Urinary bladder (tissue), 4 donors: ENCODE data around the gene CRISP1. TPM values are rescaled to one million over a fixed set of nuclear protein-coding genes. Genes with fewer than 3 reads are reported as not detected.
"Not testable (repeated sequence)": the region's sequence is repeated elsewhere in the genome, so short reads cannot be mapped to it uniquely, and the experiment has no call there.

Source experiments
- DNase-seq: peaks from one replicate; pipeline ENCODE4 v3.0.0-alpha.2; 2015; ENCODE audit errors: extremely low spot score
- H3K27ac ChIP-seq: one replicate; pipeline ENCODE4 v1.5.1; 2013; ENCODE audit warnings: low read depth, mild to moderate bottlenecking, moderate library complexity
- H3K36me3 ChIP-seq: one replicate; pipeline ENCODE4 v1.6.1; 2013; ENCODE audit warnings: mild to moderate bottlenecking, moderate library complexity; ENCODE audit not compliant: insufficient read depth
- H3K4me1 ChIP-seq: one replicate; pipeline ENCODE4 v1.6.1; 2013; ENCODE audit warnings: mild to moderate bottlenecking, moderate library complexity; ENCODE audit not compliant: insufficient read depth
- H3K4me3 ChIP-seq: one replicate; pipeline ENCODE4 v1.5.1; 2013; ENCODE audit warnings: low read depth, low read length
- WGBS: extraction: QIAGEN DNeasy Blood & Tissue Kit; methylation state at CpG from one replicate; pipeline ENCODE4 v1.1.7; 2013; 5-methylcytosine and 5-hydroxymethylcytosine counted together
- polyA plus RNA-seq: library from polyadenylated mRNA; stranded (reverse); fragments of 200-250 nt; gene quantifications from one replicate; pipeline ENCODE4 v1.2.3, GENCODE V29; 2013
- total RNA-seq: library from RNA; depleted of rRNA; stranded (reverse); fragments of >200 nt; gene quantifications from one replicate; pipeline ENCODE4 v1.2.3, GENCODE V29; 2014
- donor health status: healthy with polysubstance abuse.
- donor health status: healthy.

Gene CRISP1
- not detected for total RNA-seq
- polyA plus RNA-seq = not detected

DNA sequence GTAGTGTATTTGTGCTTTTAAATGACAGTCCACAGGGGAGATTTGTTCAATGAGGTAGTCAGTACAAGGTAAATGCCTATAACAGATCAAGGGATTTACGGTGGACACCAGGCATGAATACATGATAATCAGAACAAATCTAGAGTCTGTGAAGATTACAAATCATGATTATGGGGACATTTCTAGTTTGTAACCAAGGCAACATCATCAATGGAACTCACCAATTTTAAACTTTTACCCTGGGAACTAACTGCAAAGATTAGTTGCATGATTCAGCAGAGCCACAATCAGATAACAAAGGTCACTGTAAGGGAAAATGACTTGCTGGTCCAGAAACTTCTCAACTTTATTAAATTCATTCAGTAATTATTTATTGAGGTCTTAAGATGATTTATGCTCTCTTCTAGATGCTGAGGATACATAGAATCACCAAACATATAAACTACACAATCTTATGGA is at the start of gene CRISP1:
Gene CRISP1, minus strand, starts transcription at position 51 of the 459 bp plus-strand sequence. CDS start 9,135 bp downstream, outside the sequence.
- H3K36me3 ChIP-seq = no peaks in the 10 kb centered on the region
- no peak within 1 kb of the TSS for H3K4me3 ChIP-seq
- H3K27ac ChIP-seq = no peak within 1 kb of the TSS
- DNase-seq = no peak
- H3K4me1 ChIP-seq = no peaks in the 10 kb centered on the region
- 72% methylated on average over 1 of the region's 1 CpG for WGBS

- no peak for DNase-seq
These were observed 48.7 kb upstream of the CRISP1 start for GRCh38 chr6:49915035-49915434.

GRCh38 chr6:49913636-49914375 is 47.5 kb upstream of the CRISP1 start:
- H3K4me1 ChIP-seq = no peaks in the 10 kb centered on the region
- no peaks in the 10 kb centered on the region for H3K36me3 ChIP-seq
- no peak for DNase-seq
- WGBS = 56% methylated on average over 6 of the region's 6 CpGs
- no peak overlapping the region for H3K27ac ChIP-seq
- no peak overlapping the region for H3K4me3 ChIP-seq

More at GRCh38 chr6:49915035-49915434, 48.7 kb upstream of the CRISP1 start:
- H3K4me1 ChIP-seq = no peaks in the 10 kb centered on the region
- no peak overlapping the region for H3K4me3 ChIP-seq
- no peaks in the 10 kb centered on the region for H3K36me3 ChIP-seq
- 11% methylated on average over 3 of the region's 3 CpGs for WGBS
- H3K27ac ChIP-seq = no peak overlapping the region

- Histone ChIP-seq H3K4me3 (no peak overlapping the region), H3K27ac (no peak overlapping the region), H3K36me3 (no peaks in the 10 kb centered on the region), H3K4me1 (no peaks in the 10 kb centered on the region)
- no peak for DNase-seq
- 71% methylated on average over 1 of the region's 1 CpG for WGBS
These were observed 45.9 kb upstream of the CRISP1 start for GRCh38 chr6:49912196-49912595.

DNA sequence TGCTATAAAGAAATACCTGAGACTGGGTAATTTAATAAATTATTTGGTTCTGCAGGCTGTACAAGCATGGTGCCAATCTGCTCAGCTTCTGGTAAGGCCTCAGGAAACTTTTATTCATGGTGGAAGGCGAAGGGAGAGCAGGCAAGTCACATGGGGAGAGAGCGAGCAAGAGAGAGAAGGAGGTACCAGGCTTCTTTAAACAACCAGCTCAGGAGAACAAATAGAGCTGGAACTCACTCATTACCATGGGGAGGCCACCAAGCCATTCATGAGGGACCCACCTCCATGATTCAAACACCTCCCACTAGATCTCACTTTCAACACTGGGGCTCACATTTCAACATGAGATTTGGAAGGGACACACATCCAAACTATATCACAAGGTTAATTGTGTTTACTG is 44.9 kb upstream of the CRISP1 start:
- no peak overlapping the region for H3K4me3 ChIP-seq
- no peaks in the 10 kb centered on the region for H3K36me3 ChIP-seq
- WGBS = 73% methylated on average over 2 of the region's 2 CpGs
- H3K4me1 ChIP-seq = no peaks in the 10 kb centered on the region
- no peak overlapping the region for H3K27ac ChIP-seq
- DNase-seq = no peak

DNA sequence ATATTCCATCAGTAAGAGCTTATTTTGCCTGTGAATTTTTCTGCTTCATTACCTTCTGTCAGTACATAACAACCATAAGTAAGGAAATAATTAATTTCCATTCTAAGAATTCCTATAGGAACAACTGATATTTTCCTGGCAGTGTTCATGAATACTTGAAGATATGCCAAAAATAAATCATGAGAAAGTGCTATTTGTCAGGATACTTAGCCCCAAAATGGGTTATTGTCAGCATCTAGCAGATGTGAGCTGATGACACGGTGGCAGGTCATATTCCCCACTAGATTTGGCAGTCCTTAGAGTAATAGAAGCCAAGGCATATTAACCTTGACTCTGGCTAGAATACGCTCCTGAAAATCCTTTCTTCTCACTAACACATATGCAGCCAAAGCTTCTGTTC is 43.2 kb upstream of the CRISP1 start:
- no peaks in the 10 kb centered on the region for H3K36me3 ChIP-seq
- 42% methylated on average over 2 of the region's 2 CpGs for WGBS
- H3K4me1 ChIP-seq = no peaks in the 10 kb centered on the region
- H3K4me3 ChIP-seq = no peak overlapping the region
- DNase-seq = no peak
- no peak overlapping the region for H3K27ac ChIP-seq

- DNase-seq = no peak
- H3K27ac ChIP-seq = no peak overlapping the region
- H3K4me3 ChIP-seq = no peak overlapping the region
- H3K4me1 ChIP-seq = no peaks in the 10 kb centered on the region
- H3K36me3 ChIP-seq = no peaks in the 10 kb centered on the region
- WGBS = 33% methylated on average over 1 of the region's 1 CpG
These were observed 40.2 kb upstream of the CRISP1 start for GRCh38 chr6:49906526-49906925.

- no peak overlapping the region for H3K27ac ChIP-seq
- 27% methylated on average over 2 of the region's 2 CpGs for WGBS
- H3K4me1 ChIP-seq = no peaks in the 10 kb centered on the region
- no peaks in the 10 kb centered on the region for H3K36me3 ChIP-seq
- DNase-seq = no peak
- H3K4me3 ChIP-seq = no peak overlapping the region
These were observed 39.0 kb upstream of the CRISP1 start for GRCh38 chr6:49905296-49905695.

DNA sequence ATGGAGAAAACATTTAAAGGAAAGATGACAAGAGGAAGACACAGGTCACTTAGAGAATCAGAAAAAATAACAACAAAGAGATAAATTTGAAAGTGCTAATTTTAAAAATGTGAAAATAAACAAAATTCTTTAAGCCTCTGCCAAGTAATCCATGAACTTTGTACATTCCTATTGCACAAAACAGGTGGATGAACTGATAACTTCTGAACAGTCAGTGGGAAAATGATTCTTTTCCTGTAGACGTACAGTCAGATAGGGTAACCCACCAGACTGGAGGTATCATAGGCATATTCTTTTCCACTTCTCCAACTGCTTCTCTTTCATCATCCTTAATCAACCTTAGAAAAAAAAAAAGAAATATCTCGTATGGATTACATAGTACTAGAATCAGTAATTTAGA is 36.5 kb upstream of the CRISP1 start:
- Histone ChIP-seq H3K27ac (no peak overlapping the region), H3K4me1 (no peaks in the 10 kb centered on the region), H3K36me3 (no peaks in the 10 kb centered on the region), H3K4me3 (no peak overlapping the region)
- WGBS = 63% methylated on average over 2 of the region's 2 CpGs
- no peak for DNase-seq

GRCh38 chr6:49898904-49899566 is 32.7 kb upstream of the CRISP1 start:
- no peaks in the 10 kb centered on the region for H3K36me3 ChIP-seq
- no peaks in the 10 kb centered on the region for H3K4me1 ChIP-seq
- no peak overlapping the region for H3K4me3 ChIP-seq
- no peak overlapping the region for H3K27ac ChIP-seq
- DNase-seq = no peak

GRCh38 chr6:49895553-49895952 is 29.2 kb upstream of the CRISP1 start:
- not testable (repeated sequence) for H3K4me1 ChIP-seq, H3K4me3 ChIP-seq, DNase-seq, H3K36me3 ChIP-seq, H3K27ac ChIP-seq

DNA sequence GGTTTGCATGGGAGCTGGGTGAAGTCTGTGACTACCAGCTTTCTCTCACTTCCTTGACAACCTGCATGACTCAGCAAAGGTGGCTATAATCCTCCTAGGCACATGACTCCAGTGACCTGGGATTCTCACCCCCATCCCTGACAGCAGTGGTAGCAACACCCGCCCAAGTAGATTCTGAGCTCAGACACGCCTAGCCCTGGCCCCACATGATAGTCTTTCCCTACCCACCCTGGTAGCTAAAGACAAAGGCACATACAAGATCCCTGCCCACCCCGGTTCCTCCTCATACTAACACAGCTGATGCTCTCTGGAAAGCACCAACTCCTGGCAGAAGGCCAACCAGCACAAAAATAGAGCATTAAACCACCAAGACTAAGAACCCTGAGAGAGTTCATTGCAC is 25.9 kb upstream of the CRISP1 start:
- H3K4me3 ChIP-seq = no peak overlapping the region
- H3K36me3 ChIP-seq = no peaks in the 10 kb centered on the region
- no peak for DNase-seq
- no peak overlapping the region for H3K27ac ChIP-seq
- no peaks in the 10 kb centered on the region for H3K4me1 ChIP-seq
- WGBS = 72% methylated on average over 3 of the region's 3 CpGs

DNA sequence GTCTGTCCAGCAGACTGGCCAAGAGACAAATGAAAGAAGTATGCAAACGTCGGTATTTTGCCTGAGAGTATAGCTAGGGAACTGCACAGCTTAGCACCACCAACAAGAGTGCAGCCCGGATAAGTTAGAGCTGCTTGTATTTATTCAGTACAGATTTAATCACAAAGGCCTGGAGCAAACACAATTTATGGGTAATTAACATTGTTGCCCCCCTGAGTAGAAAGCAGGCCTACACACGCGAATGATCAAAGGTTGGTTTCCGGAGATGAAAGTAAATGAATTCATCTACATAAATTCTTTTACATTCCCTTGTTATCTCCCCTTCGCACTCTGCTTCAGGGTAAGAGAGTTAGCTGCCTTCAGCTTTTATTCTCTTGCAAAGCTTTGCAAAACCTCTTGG is 24.7 kb upstream of the CRISP1 start:
- no peaks in the 10 kb centered on the region for H3K4me1 ChIP-seq
- no peak for DNase-seq
- H3K36me3 ChIP-seq = no peaks in the 10 kb centered on the region
- 21% methylated on average over 7 of the region's 7 CpGs for WGBS
- no peak overlapping the region for H3K27ac ChIP-seq
- no peak overlapping the region for H3K4me3 ChIP-seq

- Histone ChIP-seq H3K4me3 (no peak overlapping the region), H3K27ac (no peak overlapping the region), H3K4me1 (no peaks in the 10 kb centered on the region), H3K36me3 (no peaks in the 10 kb centered on the region)
- 58% methylated on average over 5 of the region's 5 CpGs for WGBS
- DNase-seq = no peak
These were observed 22.6 kb upstream of the CRISP1 start for GRCh38 chr6:49888742-49889431.
